HEK293T (cell line): ENCODE measurements around the gene TMEM61.

ENCODE experiments used
- CTCF ChIA-PET: fragments of 350-600 bp; formaldehyde crosslinking; extraction: SDS; loops from one replicate; lab custom pipeline; 2021; ENCODE audit warnings: antibody characterized with exemption, inconsistent platforms; lab: Yijun Ruan, JAX
- POLR2A ChIA-PET: fragments of 350-600 bp; formaldehyde crosslinking; extraction: SDS; loops from one replicate; lab custom pipeline; 2020; ENCODE audit warnings: antibody characterized with exemption, inconsistent platforms; lab: Yijun Ruan, JAX
- DNase-seq: peaks from one replicate; pipeline ENCODE4 v3.0.0; 2012; ENCODE audit warnings: mixed read lengths; ENCODE audit errors: extremely low spot score
- ARNT ChIP-seq: fragments of 450-650 bp; IDR thresholded peaks from 2 replicates; pipeline ENCODE4 v1.6.1; 2017; ENCODE audit warnings: mild to moderate bottlenecking
- BHLHE40 ChIP-seq: fragments of 450-650 bp; IDR thresholded peaks from 2 replicates; pipeline ENCODE4 v1.6.1; 2016; ENCODE audit warnings: mild to moderate bottlenecking, moderate library complexity, borderline replicate concordance
- CTBP1 ChIP-seq: fragments of 450-650 bp; IDR thresholded peaks from 2 replicates; pipeline ENCODE4 v1.6.1; 2016; ENCODE audit warnings: borderline replicate concordance
- ELF4 ChIP-seq: fragments of 450-650 bp; IDR thresholded peaks from 2 replicates; pipeline ENCODE4 v1.6.1; 2017; ENCODE audit warnings: antibody characterized with exemption
- FOXA1 ChIP-seq: fragments of 450-650 bp; IDR thresholded peaks from 2 replicates; pipeline ENCODE4 v1.6.1; 2016; ENCODE audit warnings: mild to moderate bottlenecking
- FOXK2 ChIP-seq: fragments of 450-650 bp; IDR thresholded peaks from 2 replicates; pipeline ENCODE4 v1.6.1; 2016; ENCODE audit warnings: mild to moderate bottlenecking
- FOXM1 ChIP-seq: fragments of 450-650 bp; IDR thresholded peaks from 2 replicates; pipeline ENCODE4 v1.6.1; 2017; ENCODE audit warnings: mild to moderate bottlenecking, borderline replicate concordance
- HDGF ChIP-seq: fragments of 450-650 bp; IDR thresholded peaks from 2 replicates; pipeline ENCODE4 v1.6.1; 2017; ENCODE audit warnings: antibody characterized with exemption, borderline replicate concordance
- L3MBTL2 ChIP-seq: fragments of 450-650 bp; conservative IDR thresholded peaks from 2 replicates; pipeline ENCODE4 v1.6.1; 2016; ENCODE audit warnings: mild to moderate bottlenecking
- LEF1 ChIP-seq: fragments of 450-650 bp; IDR thresholded peaks from 2 replicates; pipeline ENCODE4 v1.6.1; 2017; ENCODE audit warnings: mild to moderate bottlenecking, borderline replicate concordance
- NFRKB ChIP-seq: fragments of 450-650 bp; IDR thresholded peaks from 2 replicates; pipeline ENCODE4 v1.6.1; 2016; ENCODE audit warnings: mild to moderate bottlenecking, moderate library complexity
- SP1 ChIP-seq: fragments of 450-650 bp; IDR thresholded peaks from 2 replicates; pipeline ENCODE4 v1.6.1; 2017
- SUZ12 ChIP-seq: fragments of 450-650 bp; IDR thresholded peaks from 2 replicates; pipeline ENCODE4 v1.6.1; 2016; ENCODE audit warnings: mild to moderate bottlenecking
- TARDBP ChIP-seq: fragments of 450-650 bp; IDR thresholded peaks from 2 replicates; pipeline ENCODE4 v1.6.1; 2016
- ZNF384 ChIP-seq: fragments of 450-650 bp; IDR thresholded peaks from 2 replicates; pipeline ENCODE4 v1.6.1; 2016
- TF ChIP-seq, protein P1 (sequence below): fragments of 450-650 bp; IDR thresholded peaks from 2 replicates; pipeline ENCODE4 v1.6.1; 2016

TMEM61 gene

DNA sequence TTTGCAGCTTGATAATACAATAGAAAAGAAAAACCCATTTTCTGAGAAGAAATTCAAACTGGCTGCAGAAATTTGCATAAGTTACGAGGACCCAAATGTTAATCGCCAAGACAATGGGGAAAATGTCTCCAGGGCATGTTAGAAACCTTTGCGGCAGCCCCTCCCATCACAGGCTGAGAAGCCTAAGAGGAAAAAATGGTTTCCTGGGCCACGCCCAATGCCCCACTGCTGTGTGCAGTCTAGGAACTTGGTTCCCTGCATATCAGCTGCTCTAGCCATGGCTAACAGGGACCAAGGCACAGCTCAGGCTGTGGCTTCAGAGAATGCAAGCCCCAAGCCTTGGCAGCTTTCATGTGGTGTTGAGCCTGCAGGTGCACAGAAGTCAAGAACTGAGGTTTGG is 37.5 kb upstream of the TMEM61 start:
- CTCF ChIA-PET: interaction anchor here (0.7 to 0.9 kb wide), 2 partner anchors 79 to 128 kb away, joined by 3 to 4 read pairs; no protein-coding TSS in a partner anchor
- POLR2A ChIA-PET: no interaction called here
- DNase-seq: no peak
- TF ChIP-seq SUZ12: no peak
- no peak for TF ChIP-seq SP1
- TF ChIP-seq ARNT: no peak
- TF ChIP-seq NFRKB: no peak
- no peak for TF ChIP-seq TARDBP
- no peak for TF ChIP-seq FOXM1

DNA sequence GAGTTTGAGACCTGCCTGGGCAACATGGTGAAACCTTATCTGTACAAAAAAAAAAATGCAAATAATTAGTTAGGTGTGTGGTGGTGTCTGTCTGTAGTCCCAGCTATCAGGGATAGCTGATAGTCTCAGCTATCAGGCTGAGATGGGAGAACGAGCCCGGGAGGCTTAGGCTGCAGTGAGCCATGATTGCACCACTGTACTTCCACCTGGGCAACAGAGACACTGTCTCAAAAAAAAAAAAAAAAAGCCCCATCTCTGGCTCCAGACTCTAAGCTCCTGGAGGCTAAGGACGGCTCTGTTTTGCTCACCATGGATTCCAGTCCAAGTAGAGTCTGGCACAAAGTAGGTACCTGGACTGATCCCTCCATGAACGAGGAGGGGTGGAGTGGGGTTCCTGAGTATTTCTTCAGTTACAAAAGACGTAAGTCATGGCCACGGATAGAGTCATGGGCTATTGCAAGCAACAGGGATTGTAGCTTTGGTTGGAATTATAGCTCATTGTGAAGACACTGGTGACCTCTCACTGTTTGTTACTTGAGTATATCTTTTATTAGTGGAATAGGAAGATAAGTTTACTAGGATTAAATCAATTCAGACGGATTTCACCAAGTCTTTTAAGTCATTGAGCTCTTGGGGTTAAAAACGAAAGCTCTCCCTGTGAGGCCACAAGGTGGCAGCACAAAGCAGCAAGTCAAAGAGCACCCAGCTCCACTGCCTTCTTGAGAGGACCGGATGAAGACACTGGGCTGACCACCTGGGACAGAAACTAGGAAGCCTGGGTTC is 35.6 kb upstream of the TMEM61 start:
- TF ChIP-seq SP1 (no peak), ELF4 (no peak), HDGF (no peak), FOXK2 (no peak), TARDBP (no peak), FOXM1 (no peak), SUZ12 (no peak), ARNT (no peak), LEF1 (no peak), FOXA1 (no peak)
- POLR2A ChIA-PET: interaction anchor here (1.2 kb wide), 1 partner anchor 59 kb away, joined by 9 read pairs; the partner anchor contains the start of gene DHCR24
- CTCF ChIA-PET: interaction anchor here (0.7 to 4.3 kb wide), 20 partner anchors 9 to 94 kb away, joined by 3 to 45 read pairs (median 5); partner anchors contain the start of genes BSND and DHCR24
- DNase-seq: peak; percentile 91

DNA sequence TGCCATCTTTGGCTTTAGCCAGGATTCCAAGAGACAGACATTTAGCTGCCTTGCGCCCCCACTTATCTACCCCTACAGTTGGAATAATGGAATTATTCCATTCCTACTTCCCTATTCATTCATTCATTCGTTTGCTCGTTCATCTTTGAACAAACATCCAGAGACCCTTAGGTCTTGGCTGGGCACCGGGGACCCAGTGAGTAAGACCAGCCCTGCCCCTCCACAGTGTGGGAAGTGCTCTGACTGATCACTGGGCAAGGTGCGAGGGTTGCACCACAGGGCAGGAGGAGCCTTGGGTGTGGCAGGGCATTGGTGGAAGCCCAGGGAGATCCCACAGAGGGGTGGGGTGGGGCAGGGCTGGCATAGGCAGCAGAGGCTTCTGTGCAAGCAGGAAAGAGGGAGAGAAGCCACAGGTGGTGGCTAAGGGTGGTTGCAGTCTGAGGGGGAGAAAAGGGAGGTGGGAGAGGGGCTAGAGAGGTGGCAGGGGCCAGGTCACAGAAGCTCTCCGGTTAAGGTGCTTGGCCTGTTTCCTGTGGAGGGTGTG is 35.0 kb upstream of the TMEM61 start:
- POLR2A ChIA-PET: interaction anchor here (1.2 kb wide), 1 partner anchor 59 kb away, joined by 9 read pairs; the partner anchor contains the start of gene DHCR24
- TF ChIP-seq FOXM1: no peak
- no peak for TF ChIP-seq CTBP1
- TF ChIP-seq ARNT: no peak
- no peak for TF ChIP-seq HDGF
- TF ChIP-seq ZNF384: no peak
- no peak for TF ChIP-seq NFRKB
- TF ChIP-seq SUZ12: no peak
- TF ChIP-seq TARDBP: no peak
- TF ChIP-seq L3MBTL2: no peak
- TF ChIP-seq LEF1: no peak
- no peak for TF ChIP-seq BHLHE40
- TF ChIP-seq ELF4: no peak
- no peak for TF ChIP-seq FOXA1
- no peak for TF ChIP-seq FOXK2
- TF ChIP-seq SP1: no peak
- TF ChIP-seq, protein P1, sequence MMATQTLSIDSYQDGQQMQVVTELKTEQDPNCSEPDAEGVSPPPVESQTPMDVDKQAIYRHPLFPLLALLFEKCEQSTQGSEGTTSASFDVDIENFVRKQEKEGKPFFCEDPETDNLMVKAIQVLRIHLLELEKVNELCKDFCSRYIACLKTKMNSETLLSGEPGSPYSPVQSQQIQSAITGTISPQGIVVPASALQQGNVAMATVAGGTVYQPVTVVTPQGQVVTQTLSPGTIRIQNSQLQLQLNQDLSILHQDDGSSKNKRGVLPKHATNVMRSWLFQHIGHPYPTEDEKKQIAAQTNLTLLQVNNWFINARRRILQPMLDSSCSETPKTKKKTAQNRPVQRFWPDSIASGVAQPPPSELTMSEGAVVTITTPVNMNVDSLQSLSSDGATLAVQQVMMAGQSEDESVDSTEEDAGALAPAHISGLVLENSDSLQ: no peak
- CTCF ChIA-PET: interaction anchor here (0.7 to 4.3 kb wide), 20 partner anchors 8 to 95 kb away, joined by 3 to 45 read pairs (median 5); partner anchors contain the start of genes BSND and DHCR24
- DNase-seq: no peak

DNA sequence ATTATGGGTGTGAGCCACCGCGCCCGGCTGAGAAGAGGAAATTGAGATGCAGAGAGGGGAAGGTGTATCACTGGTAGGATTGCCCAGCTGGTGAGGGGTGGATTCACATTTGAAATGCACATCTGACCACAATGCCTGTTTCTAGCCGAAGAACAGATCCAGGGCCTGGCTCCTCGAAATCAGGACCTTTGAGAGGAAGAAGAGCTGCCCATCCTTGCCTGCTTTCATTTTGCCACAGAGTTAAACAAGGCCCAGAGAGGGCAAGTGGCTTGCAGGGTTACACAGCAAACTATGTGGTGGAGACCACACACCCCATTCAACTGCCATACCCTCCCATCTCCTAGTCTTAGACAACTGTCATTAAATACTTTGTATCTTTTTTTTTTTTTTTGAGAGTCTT is 32.9 kb upstream of the TMEM61 start:
- TF ChIP-seq FOXM1 (no peak), L3MBTL2 (no peak), ELF4 (no peak), TARDBP (no peak), CTBP1 (no peak), FOXK2 (no peak), FOXA1 (no peak), SUZ12 (no peak), ZNF384 (no peak), NFRKB (no peak), ARNT (no peak), LEF1 (no peak), BHLHE40 (no peak), HDGF (no peak)
- TF ChIP-seq, protein P1: no peak
- POLR2A ChIA-PET: no interaction called here
- CTCF ChIA-PET: interaction anchor here (0.7 to 4.3 kb wide), 3 partner anchors 49 to 74 kb away, joined by 3 to 45 read pairs (median 39); no protein-coding TSS in a partner anchor

DNA sequence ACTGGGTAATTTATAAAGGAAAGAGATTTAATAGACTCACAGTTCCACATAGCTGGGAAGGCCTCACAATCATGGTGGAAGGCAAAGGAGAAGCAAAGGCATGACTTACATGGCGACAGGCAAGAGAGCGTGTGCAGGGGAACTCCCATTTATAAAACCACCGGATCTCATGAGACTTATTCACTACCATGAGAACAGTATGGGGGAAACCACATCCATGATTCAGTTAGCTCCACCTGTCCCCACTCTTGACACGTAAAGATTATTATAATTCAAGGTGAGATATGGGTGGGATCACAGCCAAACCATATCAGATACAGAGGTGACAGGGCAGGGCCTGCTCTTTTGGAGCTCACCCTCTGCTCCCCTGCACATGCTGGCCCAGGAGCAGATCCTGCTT is 31.4 kb upstream of the TMEM61 start:
- TF ChIP-seq SP1 (no peak), L3MBTL2 (no peak), HDGF (no peak), FOXA1 (no peak), BHLHE40 (no peak), FOXM1 (no peak), TARDBP (no peak), SUZ12 (no peak), ELF4 (no peak), LEF1 (no peak), ARNT (no peak), CTBP1 (no peak)
- ChIA-PET POLR2A (interaction anchor here (1.6 to 3.0 kb wide), 3 partner anchors 63 to 73 kb away, joined by 3 to 10 read pairs (median 6); partner anchors contain the start of gene DHCR24), CTCF (interaction anchor here (1.1 kb wide), 1 partner anchor 47 kb away, joined by 4 read pairs; no protein-coding TSS in a partner anchor)
- no peak for DNase-seq

More for the DNA sequence above, 32.9 kb upstream of the TMEM61 start:
- DNase-seq: no peak

DNA sequence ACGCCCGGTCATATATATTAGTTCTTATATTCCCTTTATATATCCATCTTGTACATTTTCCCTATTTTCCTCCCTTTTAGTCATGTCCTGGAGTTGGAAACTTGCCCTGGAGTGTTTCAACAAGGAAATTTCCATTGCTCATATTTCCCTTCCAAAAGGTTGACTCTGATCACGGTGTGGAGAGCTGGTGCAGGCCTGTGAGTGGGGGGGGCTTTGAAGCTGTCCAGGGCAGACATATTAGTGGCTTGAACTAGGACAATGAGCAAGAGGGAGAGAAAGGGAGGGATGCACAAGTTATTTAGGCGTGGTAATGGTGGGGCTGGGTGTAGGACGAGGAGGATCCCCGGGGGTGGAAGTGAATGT is 30.4 kb upstream of the TMEM61 start:
- ChIA-PET CTCF (interaction anchor here (0.7 to 2.3 kb wide), 13 partner anchors 12 to 121 kb away, joined by 3 to 28 read pairs (median 5); no protein-coding TSS in a partner anchor), POLR2A (interaction anchor here (1.6 to 3.0 kb wide), 3 partner anchors 64 to 72 kb away, joined by 3 to 10 read pairs (median 6); partner anchors contain the start of gene DHCR24)
- DNase-seq: no peak
- TF ChIP-seq BHLHE40 (no peak), ZNF384 (no peak), ELF4 (no peak), HDGF (no peak), SP1 (no peak), LEF1 (no peak)
- TF ChIP-seq, protein P1: no peak
